ENCODE measurements around the gene B3GLCT. TPM values are rescaled to one million over a fixed set of nuclear protein-coding genes. Genes with fewer than 3 reads are reported as not detected.

Gene B3GLCT
- total and polyA plus RNA-seq, 2 of the 13 experiments (the other 11 are each of a cell fraction or from before 2014, with no cell fraction given), result 2.0 to 7.1 TPM

- H3K4me2 ChIP-seq (ENCODE audit: low read depth, low read length), result no peak overlapping the region
- no TSS peak for BruUV-seq (replicated peaks)
- no peak for DNase-seq (ENCODE audit: low spot score)
- H3K36me3 ChIP-seq (replicated peaks in 1 of 2; ENCODE audit: control insufficient read depth in 1 of 2, insufficient read depth in 2 of 2, low read length in 2 of 2), result peaks cover 19 to 76% of the 10 kb centered on the region in 2 experiments
- FAIRE-seq, result no peak
- POLR2A ChIA-PET, result no interaction called here
- CTCF ChIA-PET (ENCODE audit: low intra/inter-chr PET ratio, low total read pairs), result no interaction called here
- WGBS (ENCODE audit: low lambda C conversion rate), result 96% methylated on average over 3 of the region's 3 CpGs
- intact Hi-C loops (cut with micrococcal nuclease; ENCODE audit: unreplicated experiment), result no loop called here
- in situ Hi-C loops (cut with HindIII; ENCODE audit: extremely low pct_ligation_motif_present, low pct_unique_long_range_greater_than_20kb), result no loop called here
- H3K9me3 ChIP-seq (ENCODE audit: low read length), result no peaks in the 10 kb centered on the region
- no peak overlapping the region for H3K4me3 ChIP-seq (replicated peaks in 1 of 3; ENCODE audit: insufficient read depth in 1 of 3, low read depth in 2 of 3, low read length in 3 of 3)
- no peak overlapping the region for H2AFZ ChIP-seq (ENCODE audit: low read length)
- H3K27me3 ChIP-seq (ENCODE audit: control insufficient read depth in 1 of 2, insufficient read depth in 2 of 2, low read length in 2 of 2), result no peaks in the 10 kb centered on the region
- ATAC-seq, result no peak
- no peak overlapping the region for H3K27ac ChIP-seq (ENCODE audit: extremely low read length, insufficient read depth, low read length)
- H3K79me2 ChIP-seq (ENCODE audit: insufficient read depth, low read length), result peaks cover 4% of the 10 kb centered on the region
- TF ChIP-seq NFKB2 (CRISPR knock-in tag; IDR thresholded peaks at IDR 0.05; ENCODE audit: borderline replicate concordance) (no peak), HDAC6 (IDR thresholded peaks at IDR 0.05; ENCODE audit: low read depth, low read length) (no peak), CEBPB (IDR thresholded peaks at IDR 0.05; ENCODE audit: borderline replicate concordance, low read depth, low read length) (0 out of 2 replicates have a peak, but pooled peaks have one; percentile 3)
- no peaks in the 10 kb centered on the region for H4K20me1 ChIP-seq (ENCODE audit: insufficient read depth, low read length)
- H3K9ac ChIP-seq (ENCODE audit: insufficient read depth, low read depth, low read length), result no peak overlapping the region
- H3K4me1 ChIP-seq (ENCODE audit: insufficient read depth, low read length), result no peaks in the 10 kb centered on the region
Observed at GRCh38 chr13:31151837-31152236, 47.9 kb upstream of the B3GLCT start.

- in situ Hi-C loops (cut with HindIII; ENCODE audit: extremely low pct_ligation_motif_present, low pct_unique_long_range_greater_than_20kb), result no loop called here
- CTCF ChIA-PET (ENCODE audit: low intra/inter-chr PET ratio, low total read pairs), result no interaction called here
- TF ChIP-seq NR0B2 (CRISPR knock-in tag; IDR thresholded peaks at IDR 0.05), result no peak
- no peak for TF ChIP-seq ZNF280B (CRISPR knock-in tag; IDR thresholded peaks at IDR 0.05; ENCODE audit: borderline replicate concordance)
Observed at GRCh38 chr13:31154939-31155338, 44.8 kb upstream of the B3GLCT start.

More at GRCh38 chr13:31154939-31155338, 44.8 kb upstream of the B3GLCT start:
- POLR2A ChIA-PET, result no interaction called here
- H4K20me1 ChIP-seq (ENCODE audit: insufficient read depth, low read length), result no peaks in the 10 kb centered on the region; the same call in 1 of the 2 replicates
- DNase-seq (ENCODE audit: low spot score) (no peak), FAIRE-seq (no peak), ATAC-seq (no peak)
- H3K27ac ChIP-seq (ENCODE audit: extremely low read length, insufficient read depth, low read length), result no peak overlapping the region
- no peaks in the 10 kb centered on the region for H3K9me3 ChIP-seq (ENCODE audit: low read length)
- H3K79me2 ChIP-seq (ENCODE audit: insufficient read depth, low read length), result peaks cover 33% of the 10 kb centered on the region
- no peaks in the 10 kb centered on the region for H3K27me3 ChIP-seq (ENCODE audit: control insufficient read depth in 1 of 2, insufficient read depth in 2 of 2, low read length in 2 of 2)
- H3K4me2 ChIP-seq (ENCODE audit: low read depth, low read length), result no peak overlapping the region
- H3K36me3 ChIP-seq (replicated peaks in 1 of 2; ENCODE audit: control insufficient read depth in 1 of 2, insufficient read depth in 2 of 2, low read length in 2 of 2), result peaks cover 14 to 48% of the 10 kb centered on the region in 2 experiments
- H3K4me1 ChIP-seq (ENCODE audit: insufficient read depth, low read length), result peaks cover 24% of the 10 kb centered on the region
- no TSS peak for BruUV-seq (replicated peaks)
- no peak overlapping the region for H2AFZ ChIP-seq (ENCODE audit: low read length)
- WGBS (ENCODE audit: low lambda C conversion rate), result 96% methylated on average over 2 of the region's 2 CpGs
- intact Hi-C loops (cut with micrococcal nuclease; ENCODE audit: unreplicated experiment), result no loop called here
- no peak overlapping the region for H3K9ac ChIP-seq (ENCODE audit: insufficient read depth, low read depth, low read length)
- no peak overlapping the region for H3K4me3 ChIP-seq (replicated peaks in 1 of 3; ENCODE audit: insufficient read depth in 1 of 3, low read depth in 2 of 3, low read length in 3 of 3)
